Retinal pigment epithelial cell (primary cell): ENCODE results near the gene DCHS1.

Experiments used
- DNase-seq: peaks from one replicate; pipeline ENCODE4 v3.0.0-alpha.2; 2010; ENCODE audit warnings: low read depth
- H3K4me3 ChIP-seq: 2 replicates; pipeline ENCODE4 v1.5.1; 2011; ENCODE audit warnings: mild to moderate bottlenecking, low read length, control low read depth, moderate library complexity
- TF ChIP-seq, protein P1 (sequence below): conservative IDR thresholded peaks from 2 replicates; pipeline ENCODE4 v1.5.1; 2011; ENCODE audit warnings: low read depth, low read length, control low read depth, inconsistent platforms

DCHS1 gene

DNA sequence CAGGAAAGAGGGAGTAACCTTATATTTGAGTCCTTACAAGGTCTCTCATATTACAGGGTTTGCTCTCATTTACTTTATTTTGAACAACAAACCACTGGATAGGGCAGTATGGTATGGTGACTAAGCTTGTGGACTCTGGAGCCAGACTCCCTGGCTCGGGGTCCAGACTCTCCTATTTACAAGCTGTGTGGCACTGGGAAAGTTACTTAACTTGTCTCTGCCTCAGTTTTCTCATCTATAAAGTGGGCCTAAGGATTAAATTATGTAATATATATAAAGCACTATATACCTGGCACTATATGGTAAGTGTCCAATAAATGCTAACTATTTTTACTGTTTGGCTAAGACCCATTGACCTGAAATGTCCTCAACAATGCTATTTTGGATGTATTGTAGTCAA is 1.7 kb upstream of the DCHS1 start:
- DNase-seq, result no peak
- TF ChIP-seq, protein P1, sequence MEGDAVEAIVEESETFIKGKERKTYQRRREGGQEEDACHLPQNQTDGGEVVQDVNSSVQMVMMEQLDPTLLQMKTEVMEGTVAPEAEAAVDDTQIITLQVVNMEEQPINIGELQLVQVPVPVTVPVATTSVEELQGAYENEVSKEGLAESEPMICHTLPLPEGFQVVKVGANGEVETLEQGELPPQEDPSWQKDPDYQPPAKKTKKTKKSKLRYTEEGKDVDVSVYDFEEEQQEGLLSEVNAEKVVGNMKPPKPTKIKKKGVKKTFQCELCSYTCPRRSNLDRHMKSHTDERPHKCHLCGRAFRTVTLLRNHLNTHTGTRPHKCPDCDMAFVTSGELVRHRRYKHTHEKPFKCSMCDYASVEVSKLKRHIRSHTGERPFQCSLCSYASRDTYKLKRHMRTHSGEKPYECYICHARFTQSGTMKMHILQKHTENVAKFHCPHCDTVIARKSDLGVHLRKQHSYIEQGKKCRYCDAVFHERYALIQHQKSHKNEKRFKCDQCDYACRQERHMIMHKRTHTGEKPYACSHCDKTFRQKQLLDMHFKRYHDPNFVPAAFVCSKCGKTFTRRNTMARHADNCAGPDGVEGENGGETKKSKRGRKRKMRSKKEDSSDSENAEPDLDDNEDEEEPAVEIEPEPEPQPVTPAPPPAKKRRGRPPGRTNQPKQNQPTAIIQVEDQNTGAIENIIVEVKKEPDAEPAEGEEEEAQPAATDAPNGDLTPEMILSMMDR, result no peak
- no peak overlapping the region for H3K4me3 ChIP-seq

DNA sequence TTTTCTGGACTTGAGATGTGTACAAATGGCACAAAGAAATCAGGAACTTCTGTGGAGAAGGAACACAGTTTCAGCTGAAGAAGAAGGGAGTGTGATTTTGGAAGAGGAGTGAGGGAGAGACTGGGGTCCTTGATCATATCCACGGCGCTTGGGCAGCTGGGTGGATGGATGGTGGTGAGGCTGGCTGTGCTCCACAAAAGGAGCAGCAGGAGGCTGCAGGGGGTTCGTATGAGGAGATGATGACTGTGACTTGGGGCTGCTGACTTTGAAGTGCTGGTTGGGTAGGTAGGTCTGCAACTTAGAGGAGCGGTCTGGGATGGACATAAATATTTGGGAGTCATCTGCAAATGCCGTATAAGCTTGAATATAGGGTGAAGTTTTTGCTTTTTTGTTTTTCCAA is 1.3 kb upstream of the DCHS1 start:
- H3K4me3 ChIP-seq, result no peak overlapping the region

DNA sequence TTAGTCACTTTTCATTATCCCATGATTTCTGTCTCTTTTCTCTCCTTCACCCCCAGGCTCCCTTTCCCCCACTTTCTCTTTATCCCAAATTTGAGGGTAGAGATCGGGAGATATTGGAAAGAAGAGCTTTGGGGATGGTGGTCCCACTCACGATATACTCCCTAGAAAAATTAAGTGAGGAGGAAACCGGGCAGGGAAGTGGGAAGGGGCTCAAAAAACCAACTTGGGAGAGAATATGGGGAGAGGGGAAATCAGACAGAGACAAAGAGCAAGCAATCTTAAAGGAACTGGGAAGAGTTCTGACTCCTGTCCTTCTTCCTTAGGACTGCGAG is 941 bp upstream of the DCHS1 start:
- TF ChIP-seq, protein P1, result no peak
- no peak for DNase-seq
- H3K4me3 ChIP-seq, result no peak overlapping the region

More for the DNA sequence above, 1.3 kb upstream of the DCHS1 start:
- TF ChIP-seq, protein P1, result no peak
- DNase-seq, result no peak

DNA sequence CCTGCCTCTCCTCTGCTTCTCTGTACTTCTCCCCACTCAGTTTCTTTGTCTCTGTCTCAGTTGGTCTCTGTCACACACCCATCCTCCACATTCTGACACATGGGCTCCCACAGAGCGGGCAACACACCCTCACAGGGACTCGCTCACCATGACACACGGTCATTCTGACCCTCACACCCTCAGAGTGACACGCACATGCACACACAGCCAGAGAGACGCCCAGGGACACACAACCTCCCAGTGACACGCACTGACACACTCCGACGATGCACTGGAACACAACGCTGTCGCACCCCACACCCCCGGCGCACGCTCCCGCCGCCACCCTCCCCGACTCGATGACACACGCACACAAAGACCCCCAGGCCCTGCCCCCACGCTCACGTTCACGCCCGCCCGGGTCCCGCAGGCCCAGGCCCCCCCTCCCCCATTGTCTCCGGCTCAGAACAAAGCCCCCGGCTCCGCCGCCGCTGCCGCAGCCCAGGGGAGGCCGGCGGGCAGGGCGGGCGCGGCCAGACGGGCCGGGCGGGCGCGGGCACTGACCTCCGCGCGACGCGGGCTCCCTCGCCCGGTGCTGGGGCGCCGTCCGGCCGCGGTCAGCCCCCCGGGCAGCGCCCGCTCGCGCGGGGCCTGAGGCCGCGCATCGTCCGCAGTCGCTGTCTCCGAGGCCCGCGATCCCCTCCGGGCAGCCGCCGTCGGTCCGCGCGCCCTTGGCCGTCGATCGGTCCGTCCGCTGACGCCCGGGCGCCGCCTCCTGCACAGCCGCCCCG is 404 bp downstream of the DCHS1 start:
- TF ChIP-seq, protein P1, result no peak
- H3K4me3 ChIP-seq, result peak overlapping the region; percentile 26
- DNase-seq, result no peak

DNA sequence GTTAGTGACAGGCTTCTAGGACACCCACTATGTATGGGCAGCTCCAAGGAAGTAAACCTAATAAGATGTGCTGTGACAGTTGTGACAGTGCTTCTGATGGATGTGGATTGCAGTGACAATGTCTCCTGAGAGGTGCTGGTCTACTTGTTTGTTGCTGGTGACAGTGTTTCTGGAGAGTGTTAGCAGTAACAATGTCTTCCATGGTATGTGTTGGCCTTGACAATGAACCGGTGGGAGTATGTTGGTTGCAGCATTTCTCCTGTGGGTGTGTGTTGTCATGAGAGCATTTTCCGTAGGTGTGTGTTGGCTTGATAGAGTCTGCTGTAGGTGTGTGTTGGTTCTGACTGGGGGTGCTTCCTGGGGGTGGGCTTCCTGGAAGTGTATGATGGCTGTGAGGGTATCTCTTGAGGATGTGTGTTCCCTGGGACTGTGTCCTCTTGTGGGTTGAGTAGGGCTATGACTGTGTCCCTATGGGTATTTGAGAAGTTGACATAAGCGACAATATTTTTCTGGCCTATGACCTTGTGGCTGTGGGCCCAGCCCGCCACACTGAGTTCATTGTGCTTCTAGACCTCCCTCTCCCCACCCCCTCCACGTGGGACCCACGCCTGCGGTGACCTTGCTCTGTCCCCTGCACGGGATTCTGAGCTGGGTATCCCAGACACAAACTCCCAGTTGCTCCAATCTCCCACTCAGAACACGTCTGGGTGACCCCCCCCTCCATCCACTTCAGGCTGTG is 1.2 kb downstream of the DCHS1 start:
- no peak overlapping the region for H3K4me3 ChIP-seq
- TF ChIP-seq, protein P1, result no peak
- no peak for DNase-seq

DNA sequence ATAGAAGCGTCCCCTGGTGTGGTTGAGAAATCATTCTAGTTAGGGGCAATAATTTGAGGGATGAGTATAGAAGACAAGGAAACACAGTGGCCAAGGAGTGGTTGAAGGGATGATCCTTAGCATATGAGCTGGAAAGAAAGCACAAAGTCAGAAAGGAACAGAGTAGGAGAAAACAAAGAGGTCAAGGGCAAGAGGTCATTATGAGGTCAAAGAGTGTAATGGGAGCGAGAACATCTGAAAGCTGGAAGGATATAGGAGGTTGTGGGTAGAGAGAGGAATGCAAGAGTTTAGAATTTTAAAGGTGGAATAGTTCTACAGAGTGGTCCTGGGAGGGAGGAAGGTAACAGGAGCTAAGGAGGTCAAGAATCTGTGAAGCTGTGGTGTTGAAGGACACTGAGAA is 2.0 kb downstream of the DCHS1 start:
- TF ChIP-seq, protein P1, result no peak
- DNase-seq, result no peak
- no peak overlapping the region for H3K4me3 ChIP-seq

DNA sequence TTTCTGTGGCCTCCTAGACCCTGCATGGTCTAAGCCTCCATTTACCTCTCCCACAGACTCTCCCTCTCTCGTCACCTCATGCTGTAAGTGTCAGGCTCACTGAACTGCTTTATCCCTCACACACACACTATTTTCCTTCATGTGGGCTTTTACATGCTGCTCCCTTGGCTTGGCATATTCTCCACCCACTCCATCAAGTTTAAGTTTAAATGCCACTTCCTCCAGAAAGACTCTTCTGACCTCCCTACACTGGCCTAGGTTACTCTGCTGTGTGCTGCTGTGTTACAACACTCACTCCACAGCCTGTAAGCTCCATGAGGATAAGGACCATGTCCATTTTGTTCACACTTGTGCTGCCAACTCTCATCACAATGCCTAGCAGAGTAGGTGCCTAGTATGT is 2.5 kb downstream of the DCHS1 start:
- no peak overlapping the region for H3K4me3 ChIP-seq
- TF ChIP-seq, protein P1, result no peak
- no peak for DNase-seq
